ENCODE results near the gene ARL6IP6. TPM values are rescaled to one million over a fixed set of nuclear protein-coding genes. Genes with fewer than 3 reads are reported as not detected.

The ARL6IP6 gene
- 43.0 and 43.6 TPM in 2 replicates for total RNA-seq (2021)
- percentile 94 among the genes with signal in this experiment for Bru-seq, nascent RNA
- percentile 83 among the genes with signal in this experiment for BruChase-seq, experiment 1, labeled RNA remaining after a 2-hour chase
- BruChase-seq, experiment 2, labeled RNA remaining after a 6-hour chase, result percentile 81 among the genes with signal in this experiment
- long read RNA-seq, transcript ARL6IP6-201 (4 exons, 2,805 nt), result major isoform, 154 of 174 reads
- long read RNA-seq, partial matches to known transcripts, result 1 of 174 reads
- long read RNA-seq, other reads (novel, unspliced or antisense), result 13 of 174 reads

DNA sequence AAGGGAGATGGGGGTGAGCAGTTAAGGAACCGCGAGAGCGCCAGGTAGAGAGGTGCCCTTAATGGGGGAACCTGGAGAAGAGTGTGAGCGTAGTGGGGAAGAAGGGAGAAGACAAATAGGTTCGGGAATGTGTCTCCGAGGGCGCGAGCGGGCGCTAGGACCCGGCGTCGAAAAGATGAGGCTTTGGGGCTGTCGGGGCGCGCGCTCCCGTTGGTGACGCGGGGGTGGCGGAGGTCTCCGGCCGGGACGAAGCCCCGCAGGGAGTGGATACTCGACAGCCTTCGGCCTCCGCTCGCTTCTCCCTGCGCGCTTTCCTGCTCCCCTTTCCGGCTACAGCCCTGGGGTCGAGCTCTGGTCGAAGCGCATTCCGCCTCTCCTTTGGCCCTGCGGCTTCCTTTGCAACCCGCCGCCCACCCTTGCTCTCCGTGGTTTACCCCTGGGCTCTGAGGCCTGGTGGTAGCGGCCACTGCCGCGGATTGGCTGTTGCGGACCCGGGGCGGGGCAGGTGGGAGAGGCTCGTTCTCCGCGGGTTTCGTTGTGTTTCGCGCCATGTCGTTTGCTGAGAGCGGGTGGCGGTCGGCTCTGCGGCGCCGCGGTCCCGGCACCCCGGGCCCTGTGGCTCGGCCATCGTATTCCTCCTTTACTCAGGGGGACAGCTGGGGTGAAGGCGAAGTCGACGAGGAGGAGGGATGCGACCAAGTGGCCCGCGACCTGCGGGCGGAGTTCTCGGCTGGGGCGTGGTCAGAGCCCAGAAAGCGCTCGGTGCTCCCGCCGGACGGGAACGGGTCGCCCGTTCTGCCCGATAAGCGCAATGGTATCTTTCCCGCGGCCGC, at the start of gene ARL6IP6:
ARL6IP6 (plus strand) TSS at position 545 of the 833 bp plus-strand sequence; CDS start at position 550, 5 bp downstream.
- H3K4me3 ChIP-seq (ENCODE audit: low read depth, low read length, poor library complexity, severe bottlenecking), result peak within 1 kb of the TSS; percentile 76
- H3K27ac ChIP-seq (ENCODE audit: low read depth, low read length, poor library complexity, severe bottlenecking), result peak within 1 kb of the TSS; percentile 99
- BruUV-seq (replicated peaks), result no TSS peak
- H3K4me1 ChIP-seq (ENCODE audit: insufficient read depth, low read length, poor library complexity, severe bottlenecking), result peaks cover 23% of the 10 kb centered on the region
- TF ChIP-seq, protein P1, sequence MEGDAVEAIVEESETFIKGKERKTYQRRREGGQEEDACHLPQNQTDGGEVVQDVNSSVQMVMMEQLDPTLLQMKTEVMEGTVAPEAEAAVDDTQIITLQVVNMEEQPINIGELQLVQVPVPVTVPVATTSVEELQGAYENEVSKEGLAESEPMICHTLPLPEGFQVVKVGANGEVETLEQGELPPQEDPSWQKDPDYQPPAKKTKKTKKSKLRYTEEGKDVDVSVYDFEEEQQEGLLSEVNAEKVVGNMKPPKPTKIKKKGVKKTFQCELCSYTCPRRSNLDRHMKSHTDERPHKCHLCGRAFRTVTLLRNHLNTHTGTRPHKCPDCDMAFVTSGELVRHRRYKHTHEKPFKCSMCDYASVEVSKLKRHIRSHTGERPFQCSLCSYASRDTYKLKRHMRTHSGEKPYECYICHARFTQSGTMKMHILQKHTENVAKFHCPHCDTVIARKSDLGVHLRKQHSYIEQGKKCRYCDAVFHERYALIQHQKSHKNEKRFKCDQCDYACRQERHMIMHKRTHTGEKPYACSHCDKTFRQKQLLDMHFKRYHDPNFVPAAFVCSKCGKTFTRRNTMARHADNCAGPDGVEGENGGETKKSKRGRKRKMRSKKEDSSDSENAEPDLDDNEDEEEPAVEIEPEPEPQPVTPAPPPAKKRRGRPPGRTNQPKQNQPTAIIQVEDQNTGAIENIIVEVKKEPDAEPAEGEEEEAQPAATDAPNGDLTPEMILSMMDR (conservative IDR thresholded peaks at IDR 0.05; ENCODE audit: low read depth, low read length), result no peak
- TF ChIP-seq EZH2 (IDR thresholded peaks at IDR 0.05; ENCODE audit: borderline replicate concordance, low read depth, low read length, poor library complexity, severe bottlenecking), result no peak
- H3K9me3 ChIP-seq (ENCODE audit: low read depth, low read length, poor library complexity, severe bottlenecking), result no peaks in the 10 kb centered on the region
- DNase-seq (ENCODE audit: low spot score), result peak; percentile 97
- intact Hi-C loops (cut with micrococcal nuclease; ENCODE audit: unreplicated experiment), result loop anchor here (10.0 kb wide), 1 partner anchor 543 kb away; the partner anchor contains the start of gene STAM2
- ChIA-PET CTCF (no interaction called here), POLR2A (ENCODE audit: low non-redundant PET) (no interaction called here)
- no peaks in the 10 kb centered on the region for H3K27me3 ChIP-seq (replicated peaks; ENCODE audit: insufficient read depth, low read depth, low read length, poor library complexity)
- H3K36me3 ChIP-seq (ENCODE audit: insufficient read depth, low read length, poor library complexity, severe bottlenecking), result peaks cover 22% of the 10 kb centered on the region

DNA sequence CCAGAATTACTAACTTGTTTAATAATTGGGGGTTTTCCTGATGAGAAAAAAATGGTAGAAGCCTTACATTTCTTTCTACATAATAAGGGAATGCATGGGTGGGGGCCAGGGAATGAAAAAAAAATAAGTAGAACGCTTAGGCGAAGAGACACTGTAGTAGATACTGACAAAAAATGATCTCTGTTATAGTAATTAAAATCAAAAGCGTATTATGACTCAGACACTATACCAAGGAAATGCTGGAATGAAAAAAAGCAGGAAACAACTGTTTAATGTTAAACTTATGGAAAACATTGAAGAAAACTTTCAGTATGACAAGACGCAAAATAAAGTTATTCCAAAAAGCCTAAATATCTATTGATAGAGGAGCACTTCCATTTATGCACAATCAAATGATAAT, 44.1 kb upstream of the ARL6IP6 start:
- no peaks in the 10 kb centered on the region for H3K9me3 ChIP-seq (ENCODE audit: low read depth, low read length, poor library complexity, severe bottlenecking)
- H3K27ac ChIP-seq (ENCODE audit: low read depth, low read length, poor library complexity, severe bottlenecking), result no peak overlapping the region
- BruUV-seq (replicated peaks), result no TSS peak
- H3K27me3 ChIP-seq (replicated peaks; ENCODE audit: insufficient read depth, low read depth, low read length, poor library complexity), result no peaks in the 10 kb centered on the region
- POLR2A ChIA-PET (ENCODE audit: low non-redundant PET), result no interaction called here
- intact Hi-C loops (cut with micrococcal nuclease; ENCODE audit: unreplicated experiment), result no loop called here
- TF ChIP-seq EZH2 (IDR thresholded peaks at IDR 0.05; ENCODE audit: borderline replicate concordance, low read depth, low read length, poor library complexity, severe bottlenecking), result no peak
- TF ChIP-seq, protein P1 (conservative IDR thresholded peaks at IDR 0.05; ENCODE audit: low read depth, low read length), result no peak
- no peak overlapping the region for H3K4me3 ChIP-seq (ENCODE audit: low read depth, low read length, poor library complexity, severe bottlenecking)
- no peaks in the 10 kb centered on the region for H3K4me1 ChIP-seq (ENCODE audit: insufficient read depth, low read length, poor library complexity, severe bottlenecking)
- DNase-seq (ENCODE audit: low spot score), result no peak
- CTCF ChIA-PET, result no interaction called here
- peaks cover 100% of the 10 kb centered on the region for H3K36me3 ChIP-seq (ENCODE audit: insufficient read depth, low read length, poor library complexity, severe bottlenecking)

DNA sequence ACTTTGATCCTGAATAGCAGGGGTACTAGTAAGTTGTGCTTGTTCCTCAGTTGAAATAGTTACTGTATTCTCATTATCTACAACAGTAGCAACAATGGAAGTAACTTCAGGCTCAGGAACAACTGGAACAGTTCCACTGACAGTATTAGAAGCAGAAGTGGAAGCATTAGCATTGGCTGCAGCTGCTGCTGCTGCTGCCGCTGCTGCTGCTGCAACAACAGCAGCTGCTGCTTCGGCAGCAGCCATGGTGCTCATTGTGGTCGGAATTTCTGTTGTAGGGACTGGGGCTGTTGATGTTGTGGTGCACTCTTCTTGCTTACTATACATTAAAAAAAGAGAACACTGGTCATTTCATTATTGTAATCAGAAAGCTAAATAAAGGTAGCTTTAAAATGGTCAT, 42.0 kb upstream of the ARL6IP6 start:
- no peaks in the 10 kb centered on the region for H3K4me1 ChIP-seq (ENCODE audit: insufficient read depth, low read length, poor library complexity, severe bottlenecking)
- DNase-seq (ENCODE audit: low spot score), result no peak
- intact Hi-C loops (cut with micrococcal nuclease; ENCODE audit: unreplicated experiment), result no loop called here
- no peak overlapping the region for H3K4me3 ChIP-seq (ENCODE audit: low read depth, low read length, poor library complexity, severe bottlenecking)
- POLR2A ChIA-PET (ENCODE audit: low non-redundant PET), result no interaction called here
- TF ChIP-seq, protein P1 (conservative IDR thresholded peaks at IDR 0.05; ENCODE audit: low read depth, low read length), result no peak
- no peak for TF ChIP-seq EZH2 (IDR thresholded peaks at IDR 0.05; ENCODE audit: borderline replicate concordance, low read depth, low read length, poor library complexity, severe bottlenecking)
- no peaks in the 10 kb centered on the region for H3K27me3 ChIP-seq (replicated peaks; ENCODE audit: insufficient read depth, low read depth, low read length, poor library complexity)
- CTCF ChIA-PET, result no interaction called here
- no peak overlapping the region for H3K27ac ChIP-seq (ENCODE audit: low read depth, low read length, poor library complexity, severe bottlenecking)
- BruUV-seq (replicated peaks), result no TSS peak
- peaks cover 99% of the 10 kb centered on the region for H3K36me3 ChIP-seq (ENCODE audit: insufficient read depth, low read length, poor library complexity, severe bottlenecking)
- H3K9me3 ChIP-seq (ENCODE audit: low read depth, low read length, poor library complexity, severe bottlenecking), result no peaks in the 10 kb centered on the region
